Astrocyte of the spinal cord (primary cell): ENCODE results near the gene RFX7.

Experiments
- DNase-seq: peaks from one replicate; pipeline ENCODE4 v3.0.0; 2011; ENCODE audit warnings: low read depth, low spot score
- H3K4me3 ChIP-seq: 2 replicates; pipeline ENCODE4 v1.5.1; 2011; ENCODE audit warnings: low read depth, mild to moderate bottlenecking, low read length, moderate library complexity
- in situ Hi-C: cut with HindIII; loops from 2 replicates; pipeline ENCODE4 v1.10.0; 2017; ENCODE audit warnings: low sequenced_read_pairs
- TF ChIP-seq, protein P1 (sequence below): IDR thresholded peaks from 2 replicates; pipeline ENCODE4 v1.5.1; 2012; ENCODE audit warnings: low read depth, mild to moderate bottlenecking, low read length, inconsistent platforms

RFX7 gene

DNA sequence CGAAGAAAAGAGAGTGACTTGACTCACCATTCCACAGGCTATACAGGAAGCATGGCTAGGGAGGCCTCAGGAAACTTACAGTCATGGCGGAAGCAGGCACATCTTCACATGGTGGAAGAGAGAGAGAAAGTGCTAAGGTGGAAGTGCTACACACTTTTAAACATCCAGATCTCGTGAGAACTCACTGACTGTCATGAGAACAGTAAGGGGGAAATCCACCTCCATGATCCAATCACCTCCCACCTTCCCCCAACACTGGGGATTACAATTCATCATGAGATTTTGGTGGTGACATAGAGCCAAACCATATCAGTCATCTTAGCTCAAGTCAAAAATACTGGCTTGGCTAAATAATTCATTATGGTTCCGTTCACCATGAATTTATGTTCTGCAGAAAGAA is 205.0 kb downstream of the RFX7 start:
- TF ChIP-seq, protein P1, sequence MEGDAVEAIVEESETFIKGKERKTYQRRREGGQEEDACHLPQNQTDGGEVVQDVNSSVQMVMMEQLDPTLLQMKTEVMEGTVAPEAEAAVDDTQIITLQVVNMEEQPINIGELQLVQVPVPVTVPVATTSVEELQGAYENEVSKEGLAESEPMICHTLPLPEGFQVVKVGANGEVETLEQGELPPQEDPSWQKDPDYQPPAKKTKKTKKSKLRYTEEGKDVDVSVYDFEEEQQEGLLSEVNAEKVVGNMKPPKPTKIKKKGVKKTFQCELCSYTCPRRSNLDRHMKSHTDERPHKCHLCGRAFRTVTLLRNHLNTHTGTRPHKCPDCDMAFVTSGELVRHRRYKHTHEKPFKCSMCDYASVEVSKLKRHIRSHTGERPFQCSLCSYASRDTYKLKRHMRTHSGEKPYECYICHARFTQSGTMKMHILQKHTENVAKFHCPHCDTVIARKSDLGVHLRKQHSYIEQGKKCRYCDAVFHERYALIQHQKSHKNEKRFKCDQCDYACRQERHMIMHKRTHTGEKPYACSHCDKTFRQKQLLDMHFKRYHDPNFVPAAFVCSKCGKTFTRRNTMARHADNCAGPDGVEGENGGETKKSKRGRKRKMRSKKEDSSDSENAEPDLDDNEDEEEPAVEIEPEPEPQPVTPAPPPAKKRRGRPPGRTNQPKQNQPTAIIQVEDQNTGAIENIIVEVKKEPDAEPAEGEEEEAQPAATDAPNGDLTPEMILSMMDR = no peak
- no peak overlapping the region for H3K4me3 ChIP-seq
- in situ Hi-C loops = no loop called here
- DNase-seq = no peak

DNA sequence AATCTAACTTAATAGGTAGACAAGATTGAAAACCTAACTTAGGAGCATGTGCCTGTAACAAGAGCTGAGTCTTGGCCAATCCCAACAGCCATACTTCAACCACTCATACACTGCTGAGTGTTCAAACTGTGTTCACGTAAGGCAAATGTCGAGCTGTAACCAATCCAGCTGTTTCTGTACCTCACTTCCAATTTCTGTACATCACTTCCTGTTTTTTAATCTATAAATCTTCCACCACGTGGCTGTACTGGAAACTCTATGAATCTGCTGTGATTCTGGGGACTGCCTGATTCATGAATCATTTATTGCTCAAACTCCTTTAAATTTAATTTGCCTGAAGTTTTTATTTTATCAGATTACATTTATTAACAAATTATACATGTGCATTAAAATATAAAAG is 205.7 kb downstream of the RFX7 start:
- TF ChIP-seq, protein P1 = no peak
- H3K4me3 ChIP-seq = no peak overlapping the region
- in situ Hi-C loops = no loop called here
- DNase-seq = peak; percentile 14
